HuH-7.5 (cell line): Measurements from ENCODE around the gene STK32B.
"Not testable (repeated sequence)": the region's sequence is repeated elsewhere in the genome, so short reads cannot be mapped to it uniquely, and the experiment has no call there.

ENCODE experiments used
- DNase-seq: peaks from one replicate; pipeline ENCODE4 v3.0.0; 2011; ENCODE audit warnings: low spot score

The STK32B gene

GRCh38 chr4:5162909-5163508 is 111.7 kb downstream of the STK32B start:
- no peak for DNase-seq

DNA sequence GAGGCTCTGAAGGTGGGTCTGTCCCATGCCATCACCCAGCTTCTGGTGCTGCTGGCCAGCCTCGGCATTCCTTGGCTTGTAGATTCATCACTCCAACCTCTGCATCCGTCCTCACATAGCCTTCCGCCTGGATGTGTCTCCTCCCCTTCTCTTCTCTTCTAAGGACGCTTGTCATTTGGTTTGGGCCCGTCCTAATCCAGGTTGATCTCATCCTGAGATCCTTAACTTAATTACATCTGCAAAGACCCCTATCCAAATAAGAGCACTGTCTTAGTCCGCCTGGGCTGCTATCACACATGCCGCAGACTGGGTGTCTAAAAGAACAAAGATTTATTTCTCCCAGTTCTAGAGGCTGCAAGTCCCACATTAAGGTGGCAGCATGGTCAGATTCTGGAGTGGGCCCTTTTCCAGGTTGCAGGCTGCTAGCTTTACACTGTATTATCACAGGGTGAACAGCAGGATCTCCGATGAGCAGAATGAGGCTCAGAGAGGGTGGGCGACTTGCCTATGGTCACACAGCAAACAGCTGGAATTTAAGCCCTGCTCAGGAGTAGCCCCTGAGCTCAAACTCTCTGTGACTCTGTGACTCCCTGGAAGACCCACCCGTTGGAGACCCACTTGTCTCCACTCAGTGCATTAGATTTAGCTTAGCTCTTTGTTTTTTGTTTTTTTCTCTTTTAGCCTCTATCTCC is 113.1 kb downstream of the STK32B start:
- DNase-seq, result no peak

- no peak for DNase-seq
Observed at GRCh38 chr4:5165420-5166369, 114.4 kb downstream of the STK32B start.

DNA sequence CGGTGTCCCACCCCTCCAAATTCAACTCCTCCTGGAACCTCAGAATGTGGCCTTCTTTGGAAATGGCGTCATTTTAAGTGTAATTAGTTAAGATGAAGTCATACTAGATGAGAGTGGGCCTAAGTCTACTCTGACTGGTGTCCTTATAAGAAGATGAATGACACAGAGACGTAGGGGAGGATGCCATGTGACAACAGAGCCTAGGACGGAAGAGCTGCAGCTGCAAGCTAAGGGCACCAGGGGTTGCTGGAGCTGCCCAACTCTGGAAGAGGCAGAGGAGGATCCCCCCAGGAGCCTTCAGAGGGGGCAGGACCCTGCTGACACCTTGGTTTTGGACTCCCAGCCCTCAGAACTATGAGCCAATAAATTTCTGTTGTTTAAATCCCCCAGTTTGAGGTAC is 115.1 kb downstream of the STK32B start:
- no peak for DNase-seq

DNA sequence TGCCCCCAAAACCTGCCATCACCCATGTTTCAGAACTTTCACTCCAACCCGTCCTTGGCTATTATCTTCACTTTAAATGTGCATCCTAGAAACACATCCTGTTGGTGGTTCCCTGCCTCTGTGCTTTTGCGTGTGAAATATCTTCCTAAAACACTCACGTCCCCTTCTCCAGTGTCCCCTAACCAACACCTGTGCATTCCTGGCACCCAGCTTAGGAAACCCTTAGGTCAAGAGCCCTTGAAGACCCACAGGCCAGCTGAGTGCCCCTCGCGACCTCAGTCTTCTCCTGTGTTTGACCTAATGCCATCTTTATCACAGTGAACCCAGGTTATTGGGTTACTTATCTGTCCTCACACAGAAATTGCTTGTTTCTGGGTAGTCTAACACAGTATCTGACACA is 117.6 kb downstream of the STK32B start:
- DNase-seq, result no peak

GRCh38 chr4:5175836-5176235 is 124.6 kb downstream of the STK32B start:
- not testable (repeated sequence) for DNase-seq

GRCh38 chr4:5184606-5185005 is 133.3 kb downstream of the STK32B start:
- no peak for DNase-seq

DNA sequence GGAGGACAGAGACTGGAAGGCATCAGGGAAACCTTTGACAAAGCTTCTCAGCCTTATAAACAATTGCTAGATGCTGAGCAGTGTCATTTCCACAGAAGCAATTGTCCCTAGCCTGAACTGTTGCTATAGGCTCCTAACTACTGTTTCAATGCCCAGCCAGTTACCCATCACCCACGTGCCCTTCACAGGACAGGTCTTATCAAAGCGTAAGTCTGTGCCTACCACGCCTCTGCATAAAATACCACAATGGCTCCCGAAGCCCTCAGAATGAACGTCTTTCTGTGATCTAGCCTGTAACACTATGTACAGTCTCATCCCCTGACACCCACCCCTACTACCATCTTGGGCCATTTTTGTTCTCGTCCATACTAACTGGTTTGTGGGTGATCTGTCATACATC is 134.3 kb downstream of the STK32B start:
- no peak for DNase-seq

DNA sequence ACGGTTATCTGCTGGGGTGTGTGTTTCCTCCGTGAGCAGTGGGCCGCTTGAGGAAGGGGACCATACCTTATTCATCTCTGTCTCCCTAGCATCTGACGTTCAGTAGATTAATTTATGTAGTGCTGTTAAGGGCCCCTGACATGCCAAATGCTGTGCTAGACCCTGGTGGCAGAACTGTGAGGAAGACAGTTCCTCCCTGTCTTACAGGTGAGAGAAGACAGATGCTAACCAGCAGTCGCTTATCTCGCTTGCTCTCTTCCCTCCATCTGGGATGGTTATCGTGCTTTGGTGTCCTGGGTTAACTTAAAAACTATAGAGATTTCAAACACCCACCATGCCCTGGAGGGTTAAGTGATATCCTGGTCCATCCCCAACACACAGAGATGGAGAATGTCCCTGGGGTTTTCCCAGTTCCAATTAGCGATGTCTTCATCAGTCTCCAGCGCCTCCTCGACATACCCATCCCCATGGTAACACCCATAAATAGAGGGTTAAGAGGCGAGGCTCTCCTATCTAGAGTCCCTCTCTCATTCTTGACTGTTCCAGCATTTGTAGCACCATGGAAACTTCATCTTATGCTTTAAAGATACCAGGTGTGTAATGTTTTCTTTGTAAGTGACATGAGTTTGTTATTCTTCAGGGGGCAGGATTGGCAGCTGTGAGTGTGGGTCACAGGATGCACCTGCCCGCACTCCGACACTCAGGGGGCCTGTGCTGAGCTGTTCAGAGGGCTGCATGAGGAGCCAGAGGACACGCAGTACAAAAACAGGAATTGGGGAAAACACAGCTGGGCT is 135.2 kb downstream of the STK32B start:
- DNase-seq, result no peak

- no peak for DNase-seq
Observed at GRCh38 chr4:5188130-5188529, 136.8 kb downstream of the STK32B start.

DNA sequence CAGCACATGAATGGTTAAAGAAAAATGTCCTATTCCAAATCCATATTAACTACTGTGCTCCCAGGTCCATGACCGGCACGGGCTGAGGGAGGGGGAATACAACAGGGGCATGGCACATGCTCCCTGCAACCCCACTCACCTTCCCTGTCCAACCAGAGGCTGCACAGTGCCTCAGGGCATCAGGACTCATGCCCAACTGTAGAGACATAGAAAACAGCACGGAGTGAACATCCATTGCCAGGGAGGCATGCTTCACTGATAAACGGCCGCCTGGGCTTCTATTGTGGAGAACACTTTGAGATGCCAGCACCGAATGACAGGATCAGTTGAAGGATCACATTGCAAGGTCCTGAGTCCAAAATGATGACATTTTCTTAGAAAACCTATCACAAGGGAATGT is 140.6 kb downstream of the STK32B start:
- DNase-seq, result no peak

- DNase-seq, result no peak
Observed at GRCh38 chr4:5192271-5192670, 141.0 kb downstream of the STK32B start.

DNA sequence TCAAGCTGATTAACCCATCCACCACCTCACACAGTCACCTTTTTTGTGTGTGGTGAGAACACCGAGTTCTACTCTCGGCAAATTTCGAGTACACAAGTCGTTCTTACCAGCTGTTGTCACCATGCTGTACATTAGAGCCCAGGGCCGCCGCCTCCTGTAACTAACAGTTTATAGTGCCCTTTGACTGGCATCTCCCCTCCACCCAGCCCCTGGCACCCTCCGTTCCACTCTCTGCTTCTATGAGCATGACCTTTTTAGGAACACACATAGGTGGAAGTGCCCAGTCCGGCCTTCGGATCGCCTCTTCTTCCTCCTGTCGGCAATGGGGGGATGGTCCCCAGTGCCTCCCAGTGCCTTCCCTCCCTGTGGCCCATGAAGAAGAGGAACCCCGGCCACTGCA is 141.4 kb downstream of the STK32B start:
- no peak for DNase-seq

GRCh38 chr4:5198656-5199541 is 147.6 kb downstream of the STK32B start:
- DNase-seq, result no peak

GRCh38 chr4:5199912-5200311 is 148.6 kb downstream of the STK32B start:
- no peak for DNase-seq

GRCh38 chr4:5200513-5200912 is 149.2 kb downstream of the STK32B start:
- no peak for DNase-seq

DNA sequence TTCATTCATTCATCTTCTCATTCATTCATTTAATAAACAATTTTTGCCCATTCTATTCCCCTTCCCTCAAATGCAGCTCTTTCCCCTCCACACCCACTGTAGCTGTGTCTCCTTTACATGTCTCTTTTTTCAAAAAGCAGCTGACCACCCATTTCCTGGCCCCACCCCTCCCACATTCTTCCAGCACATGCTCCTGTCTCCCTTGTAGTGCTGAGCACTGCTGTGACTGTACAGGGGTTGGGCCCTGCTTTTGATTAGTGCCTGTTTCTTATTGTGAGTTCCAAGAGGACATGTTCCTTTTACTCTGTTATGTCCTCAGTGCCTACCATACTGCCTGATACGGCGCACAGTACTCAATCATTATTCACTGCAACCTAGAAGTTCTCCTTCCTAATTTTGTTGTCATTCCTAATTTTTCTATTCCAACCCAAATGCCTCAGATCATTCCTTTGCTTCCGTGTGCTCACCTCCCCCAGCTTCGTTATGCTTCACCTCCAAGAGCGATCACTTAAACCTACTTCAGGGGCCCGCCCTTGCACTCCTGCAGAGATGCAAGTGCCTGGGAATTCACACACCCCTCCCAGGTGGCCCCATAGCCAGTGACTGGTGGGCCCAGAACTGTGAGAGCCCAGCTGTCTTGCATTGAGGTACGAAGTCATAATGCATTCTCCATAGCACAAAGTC is 152.2 kb downstream of the STK32B start:
- DNase-seq, result no peak

DNA sequence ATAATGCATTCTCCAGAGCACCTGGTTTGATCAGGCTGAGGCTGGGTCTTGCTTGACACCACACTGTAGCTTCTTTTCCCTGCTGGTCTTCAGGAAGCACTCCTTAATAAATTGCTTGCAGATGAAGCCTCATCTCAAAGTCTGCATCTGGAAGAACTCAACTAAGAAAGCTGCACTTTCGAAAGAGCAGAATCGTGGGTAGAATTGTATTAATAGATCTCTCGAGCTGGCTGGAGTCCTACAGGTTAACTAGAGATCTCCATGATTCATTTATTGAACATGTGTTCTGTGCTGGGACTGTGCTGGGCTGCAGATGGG is 152.7 kb downstream of the STK32B start:
- DNase-seq, result no peak

GRCh38 chr4:5204781-5205180 is 153.5 kb downstream of the STK32B start:
- no peak for DNase-seq

DNA sequence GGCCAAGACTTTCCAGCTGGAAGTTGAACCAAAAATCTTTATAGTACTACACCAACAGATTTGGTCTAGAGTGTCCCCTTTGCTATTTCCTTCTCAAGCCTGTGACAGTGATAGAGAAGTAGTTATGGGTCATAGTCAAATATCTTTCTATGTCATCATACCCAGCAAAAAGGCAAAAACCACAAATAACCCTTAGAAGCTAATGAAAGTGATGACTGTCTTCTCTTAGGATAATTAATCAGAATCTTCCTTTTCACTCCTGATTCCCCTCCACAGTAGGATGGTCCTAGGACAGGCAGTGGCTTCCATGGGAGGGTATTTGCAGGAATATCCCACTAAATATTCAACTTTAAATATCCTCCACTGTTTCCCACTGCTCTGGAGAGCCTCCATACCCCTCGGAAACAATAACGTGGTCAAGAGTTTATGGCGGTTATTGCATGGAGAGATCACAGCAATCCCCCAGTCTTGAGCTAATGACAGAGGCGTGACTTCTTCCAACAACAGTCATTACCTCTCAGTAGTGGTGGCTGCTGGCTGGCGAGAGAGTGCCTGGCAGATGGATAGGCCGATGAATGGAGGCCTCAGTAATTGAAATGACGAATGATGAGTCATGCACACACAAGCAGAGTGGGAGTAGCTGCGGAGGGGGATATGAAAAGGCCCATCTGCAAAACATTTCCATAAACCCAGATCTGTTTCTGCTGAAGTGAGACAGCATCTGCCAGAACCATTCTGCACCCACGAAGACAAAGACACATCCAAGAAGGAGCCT is 154.9 kb downstream of the STK32B start:
- no peak for DNase-seq
